Measurements from ENCODE around the gene ACER1. TPM values are rescaled to one million over a fixed set of nuclear protein-coding genes. Genes with fewer than 3 reads are reported as not detected.

ACER1 gene
- total and polyA plus RNA-seq, 2 of the 13 experiments (the other 11 are each of a cell fraction or from before 2014, with no cell fraction given), result not detected

- TF ChIP-seq THAP11 (CRISPR knock-in tag; IDR thresholded peaks at IDR 0.05) (peak; percentile 16; the same call in 1 of the 2 replicates), SALL1 (CRISPR knock-in tag; IDR thresholded peaks at IDR 0.05) (peak; percentile 50; the same call in 1 of the 2 replicates), EED (CRISPR knock-in tag; IDR thresholded peaks at IDR 0.05) (no peak), ZNF431 (CRISPR knock-in tag; IDR thresholded peaks at IDR 0.05; ENCODE audit: borderline replicate concordance, low read depth) (no peak), ZBTB37 (CRISPR knock-in tag; IDR thresholded peaks at IDR 0.05) (no peak), KIAA2018 (CRISPR knock-in tag; IDR thresholded peaks at IDR 0.05; ENCODE audit: borderline replicate concordance) (no peak), HOXD1 (CRISPR knock-in tag; IDR thresholded peaks at IDR 0.05) (peak; percentile 40; the same call in 1 of the 2 replicates), DZIP1 (CRISPR knock-in tag; IDR thresholded peaks at IDR 0.05) (no peak), ZFP82 (CRISPR knock-in tag; IDR thresholded peaks at IDR 0.05; ENCODE audit: borderline replicate concordance) (no peak; the same call in 1 of the 2 replicates), ARID4A (CRISPR knock-in tag; IDR thresholded peaks at IDR 0.05; ENCODE audit: borderline replicate concordance) (peak; percentile 87), NR2F2 (IDR thresholded peaks at IDR 0.05; ENCODE audit: borderline replicate concordance, low read depth) (no peak)
Measured at GRCh38 chr19:6372594-6373095, 39.2 kb upstream of the ACER1 start, which contains the start of gene ALKBH7 (continued).
